Trophoblast cell (in vitro differentiated cells and primary cell): ENCODE data around the gene MOB3A.

Experiments used
- DNase-seq, 2 donors: peaks; one replicate each; pipeline ENCODE4 v3.0.0-alpha.2; 2016
- H2AFZ ChIP-seq: 2 replicates; pipeline ENCODE4 v1.6.1; 2013; ENCODE audit warnings: low read length, moderate library complexity, mild to moderate bottlenecking; ENCODE audit not compliant: insufficient read depth, poor library complexity
- H2AK5ac ChIP-seq: 2 replicates; pipeline ENCODE4 v1.6.1; 2013; ENCODE audit warnings: mild to moderate bottlenecking, low read length
- H2BK120ac ChIP-seq: 2 replicates; pipeline ENCODE4 v1.6.1; 2013; ENCODE audit warnings: low read length, mild to moderate bottlenecking, moderate library complexity; ENCODE audit not compliant: insufficient read depth, poor library complexity
- H2BK12ac ChIP-seq: 2 replicates; pipeline ENCODE4 v1.6.1; 2013; ENCODE audit warnings: mild to moderate bottlenecking, low read length, moderate library complexity
- H2BK5ac ChIP-seq: 2 replicates; pipeline ENCODE4 v1.6.1; 2013; ENCODE audit warnings: low read length, low read depth, moderate library complexity, mild to moderate bottlenecking; ENCODE audit not compliant: poor library complexity
- H3K14ac ChIP-seq: 2 replicates; pipeline ENCODE4 v1.6.1; 2013; ENCODE audit warnings: mild to moderate bottlenecking, low read length
- H3K18ac ChIP-seq: 2 replicates; pipeline ENCODE4 v1.6.1; 2013; ENCODE audit warnings: mild to moderate bottlenecking, low read length
- H3K23ac ChIP-seq: 2 replicates; pipeline ENCODE4 v1.6.1; 2013; ENCODE audit warnings: low read length
- H3K27ac ChIP-seq: 2 replicates; pipeline ENCODE4 v1.5.1; 2013; ENCODE audit warnings: low read depth, mild to moderate bottlenecking, inconsistent platforms, low read length, moderate library complexity
- H3K27me3 ChIP-seq: 2 replicates; pipeline ENCODE4 v1.6.1; 2013; ENCODE audit warnings: inconsistent platforms, mild to moderate bottlenecking, low read length, moderate library complexity; ENCODE audit not compliant: insufficient read depth
- H3K36me3 ChIP-seq, 2 experiments: 1 replicate in 1 of 2; 2 replicates in 1 of 2; pipeline ENCODE4 v1.6.1; 2013; ENCODE audit warnings: low read length in 2 of 2, mild to moderate bottlenecking in 2 of 2, moderate library complexity in 1 of 2; ENCODE audit not compliant: insufficient read depth in 2 of 2, control insufficient read depth in 1 of 2
- H3K4ac ChIP-seq: 2 replicates; pipeline ENCODE4 v1.6.1; 2013; ENCODE audit warnings: low read depth, mild to moderate bottlenecking, low read length, moderate library complexity
- H3K4me1 ChIP-seq, 2 experiments: 1 replicate in 1 of 2; 2 replicates in 1 of 2; pipeline ENCODE4 v1.6.1; 2013; ENCODE audit warnings: low read length in 2 of 2, mild to moderate bottlenecking in 2 of 2, moderate library complexity in 1 of 2; ENCODE audit not compliant: insufficient read depth in 2 of 2, control insufficient read depth in 1 of 2
- H3K4me2 ChIP-seq: 2 replicates; pipeline ENCODE4 v1.6.1; 2013; ENCODE audit warnings: inconsistent platforms, mild to moderate bottlenecking, low read length, moderate library complexity
- H3K4me3 ChIP-seq: 2 replicates; pipeline ENCODE4 v1.5.1; 2013; ENCODE audit warnings: mild to moderate bottlenecking, low read depth, low read length, inconsistent platforms
- H3K79me1 ChIP-seq: one replicate; pipeline ENCODE4 v1.6.1; 2013; ENCODE audit warnings: low read length
- H3K79me2 ChIP-seq: 2 replicates; pipeline ENCODE4 v1.6.1; 2013; ENCODE audit warnings: low read length, mild to moderate bottlenecking; ENCODE audit not compliant: control insufficient read depth, insufficient read depth, poor library complexity
- H3K9ac ChIP-seq: 2 replicates; pipeline ENCODE4 v1.6.1; 2013; ENCODE audit warnings: mild to moderate bottlenecking, low read length
- H3K9me3 ChIP-seq: 2 replicates; pipeline ENCODE4 v1.6.1; 2013; ENCODE audit warnings: low read depth, mild to moderate bottlenecking, control low read depth, inconsistent platforms, low read length; ENCODE audit not compliant: insufficient read depth
- H4K12ac ChIP-seq: 2 replicates; pipeline ENCODE4 v1.6.1; 2013; ENCODE audit warnings: low read depth, mild to moderate bottlenecking, low read length, moderate library complexity
- H4K8ac ChIP-seq: 2 replicates; pipeline ENCODE4 v1.6.1; 2013; ENCODE audit warnings: low read depth, mild to moderate bottlenecking, low read length, moderate library complexity
- H4K91ac ChIP-seq: one replicate; pipeline ENCODE4 v1.6.1; 2013; ENCODE audit warnings: low read depth, mild to moderate bottlenecking, low read length, moderate library complexity
- WGBS: extraction: QIAGEN DNeasy Blood & Tissue Kit; methylation state at CpG from one replicate; pipeline ENCODE4 v1.1.7; 2013; ENCODE audit warnings: missing lambda C conversion rate; ENCODE audit not compliant: insufficient read length, insufficient coverage; ENCODE audit errors: extremely low coverage; 5-methylcytosine and 5-hydroxymethylcytosine counted together

The MOB3A gene

DNA sequence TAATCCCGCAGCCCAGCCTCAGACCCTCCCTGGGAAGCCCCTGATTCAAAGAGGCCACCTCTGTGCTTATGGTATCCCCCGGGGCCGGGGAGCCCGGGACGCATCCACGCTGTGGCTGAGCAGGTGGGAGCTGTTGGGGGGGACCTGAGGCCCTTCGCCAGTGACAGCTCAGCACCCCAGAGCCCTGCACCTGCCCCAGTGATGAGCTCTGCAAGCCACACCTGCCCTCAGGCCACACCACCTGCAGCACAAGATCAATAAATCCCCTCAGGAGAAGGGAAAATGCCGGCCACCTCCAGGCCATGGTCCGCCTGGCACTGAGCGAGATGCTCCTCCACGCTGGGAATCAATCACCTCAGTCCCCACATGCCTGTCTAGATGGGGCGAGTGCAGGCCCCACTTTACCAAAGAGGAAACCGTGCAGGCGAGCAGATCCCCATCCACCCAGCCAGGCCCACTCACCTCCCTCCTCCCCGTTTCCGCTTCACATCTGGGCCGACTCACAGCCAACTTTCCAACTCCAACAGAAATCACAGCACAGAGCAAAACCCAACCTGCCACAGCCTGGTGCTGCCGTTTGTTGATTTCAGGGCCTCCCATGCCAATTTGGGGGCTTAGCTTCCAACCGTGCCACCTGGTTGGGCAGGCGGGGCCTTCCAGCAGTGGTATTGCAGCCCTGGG, 12.8 kb downstream of the MOB3A start:
- Histone ChIP-seq H2BK5ac (no peak overlapping the region), H3K23ac (no peak overlapping the region), H3K14ac (no peak overlapping the region), H2AK5ac (no peak overlapping the region), H3K4ac (no peak overlapping the region), H2BK120ac (no peak overlapping the region), H3K4me1 (peaks cover 0 to 3% of the 10 kb centered on the region in 2 experiments), H4K12ac (no peak overlapping the region), H2BK12ac (no peak overlapping the region), H4K91ac (no peak overlapping the region), H3K79me1 (no peaks in the 10 kb centered on the region), H3K4me3 (no peak overlapping the region), H3K79me2 (peaks cover 2% of the 10 kb centered on the region), H2AFZ (no peak overlapping the region), H3K27me3 (no peaks in the 10 kb centered on the region), H3K36me3 (peaks cover 38 to 49% of the 10 kb centered on the region in 2 experiments), H3K18ac (no peak overlapping the region), H3K4me2 (no peak overlapping the region), H3K9ac (no peak overlapping the region), H3K27ac (no peak overlapping the region), H3K9me3 (no peaks in the 10 kb centered on the region), H4K8ac (no peak overlapping the region)
- no peak for DNase-seq
- WGBS = no CpG with 5 or more reads among the region's 20 CpGs

- no peak for DNase-seq
- Histone ChIP-seq H3K79me2 (no peaks in the 10 kb centered on the region), H3K9ac (no peak overlapping the region), H2BK12ac (no peak overlapping the region), H3K27me3 (no peaks in the 10 kb centered on the region), H3K4me2 (no peak overlapping the region), H3K4ac (no peak overlapping the region), H3K4me3 (no peak overlapping the region), H3K36me3 (peaks cover 50 to 58% of the 10 kb centered on the region in 2 experiments), H3K9me3 (no peaks in the 10 kb centered on the region), H2BK120ac (no peak overlapping the region), H3K14ac (no peak overlapping the region), H3K79me1 (no peaks in the 10 kb centered on the region), H4K91ac (no peak overlapping the region), H2AFZ (no peak overlapping the region), H2BK5ac (no peak overlapping the region), H3K18ac (no peak overlapping the region), H3K4me1 (no peaks in the 10 kb centered on the region), H4K12ac (no peak overlapping the region), H3K23ac (no peak overlapping the region), H4K8ac (no peak overlapping the region), H3K27ac (no peak overlapping the region), H2AK5ac (no peak overlapping the region)
- WGBS = no CpG with 5 or more reads among the region's 30 CpGs
Measured at GRCh38 chr19:2081873-2082810, 14.0 kb downstream of the MOB3A start.

GRCh38 chr19:2080336-2080988, 15.7 kb downstream of the MOB3A start:
- Histone ChIP-seq H3K79me2 (no peaks in the 10 kb centered on the region), H2BK120ac (no peak overlapping the region), H2AFZ (no peak overlapping the region), H3K18ac (no peak overlapping the region), H4K12ac (no peak overlapping the region), H3K14ac (no peak overlapping the region), H3K4ac (no peak overlapping the region), H4K91ac (no peak overlapping the region), H3K23ac (no peak overlapping the region), H3K4me1 (no peaks in the 10 kb centered on the region), H3K79me1 (no peaks in the 10 kb centered on the region), H3K27ac (no peak overlapping the region), H3K4me2 (no peak overlapping the region), H2BK12ac (no peak overlapping the region), H4K8ac (no peak overlapping the region), H2BK5ac (no peak overlapping the region), H3K9me3 (peaks cover 2% of the 10 kb centered on the region), H3K27me3 (no peaks in the 10 kb centered on the region), H3K9ac (no peak overlapping the region), H3K36me3 (peaks cover 63 to 70% of the 10 kb centered on the region in 2 experiments), H3K4me3 (no peak overlapping the region), H2AK5ac (no peak overlapping the region)
- WGBS = no CpG with 5 or more reads among the region's 23 CpGs
- DNase-seq = no peak

DNA sequence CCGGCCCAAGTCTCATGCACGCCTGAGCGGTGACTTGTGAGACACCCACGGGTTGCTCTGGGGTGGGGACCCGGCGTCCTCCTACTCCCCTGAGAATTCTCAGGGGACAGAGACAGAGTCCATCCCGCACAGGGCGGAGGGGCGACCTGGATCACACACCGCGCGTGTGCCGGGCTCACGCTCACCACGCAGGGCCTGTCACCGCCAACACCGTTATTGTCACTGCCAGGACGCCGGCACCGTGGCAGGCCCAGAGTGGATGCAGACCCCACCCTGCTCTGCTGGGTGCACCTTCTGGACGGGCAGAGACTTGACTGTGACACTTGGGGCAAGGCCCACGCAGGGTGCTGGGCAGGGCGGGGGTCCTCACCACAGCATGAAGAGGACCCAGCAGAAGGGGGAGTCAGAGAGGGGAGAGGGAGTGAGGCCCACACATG, 16.2 kb downstream of the MOB3A start:
- H2BK120ac ChIP-seq = no peak overlapping the region
- no peak overlapping the region for H3K27ac ChIP-seq
- H3K9ac ChIP-seq = no peak overlapping the region
- no peak overlapping the region for H3K14ac ChIP-seq
- no peak overlapping the region for H3K4me3 ChIP-seq
- no peak overlapping the region for H4K8ac ChIP-seq
- no peak overlapping the region for H4K12ac ChIP-seq
- no peak overlapping the region for H3K23ac ChIP-seq
- H3K79me1 ChIP-seq = no peaks in the 10 kb centered on the region
- no peak overlapping the region for H3K4me2 ChIP-seq
- H2AFZ ChIP-seq = no peak overlapping the region
- no peak overlapping the region for H2BK12ac ChIP-seq
- WGBS = no CpG with 5 or more reads among the region's 23 CpGs
- H4K91ac ChIP-seq = no peak overlapping the region
- H3K27me3 ChIP-seq = no peaks in the 10 kb centered on the region
- H3K36me3 ChIP-seq = peaks cover 69 to 73% of the 10 kb centered on the region in 2 experiments
- H3K4me1 ChIP-seq = no peaks in the 10 kb centered on the region
- H3K9me3 ChIP-seq = peaks cover 2% of the 10 kb centered on the region
- H3K79me2 ChIP-seq = no peaks in the 10 kb centered on the region
- H2BK5ac ChIP-seq = no peak overlapping the region
- no peak for DNase-seq
- H3K18ac ChIP-seq = no peak overlapping the region
- H3K4ac ChIP-seq = no peak overlapping the region
- H2AK5ac ChIP-seq = no peak overlapping the region
